C4-2B (cell line): ENCODE data around the gene INMT.

Experiments used
- CTCF ChIP-seq: fragments of 450-650 bp; conservative IDR thresholded peaks from 2 replicates; pipeline ENCODE4 v1.5.1; 2017; ENCODE audit warnings: mild to moderate bottlenecking
- ZFX ChIP-seq: fragments of 450-650 bp; IDR thresholded peaks from 2 replicates; pipeline ENCODE4 v1.6.1; 2017

GRCh38 chr7:30779574-30779973 is 27.6 kb downstream of the INMT start:
- no peak for TF ChIP-seq CTCF
- TF ChIP-seq ZFX = no peak
